ENCODE measurements around the gene SKP2.

DNA sequence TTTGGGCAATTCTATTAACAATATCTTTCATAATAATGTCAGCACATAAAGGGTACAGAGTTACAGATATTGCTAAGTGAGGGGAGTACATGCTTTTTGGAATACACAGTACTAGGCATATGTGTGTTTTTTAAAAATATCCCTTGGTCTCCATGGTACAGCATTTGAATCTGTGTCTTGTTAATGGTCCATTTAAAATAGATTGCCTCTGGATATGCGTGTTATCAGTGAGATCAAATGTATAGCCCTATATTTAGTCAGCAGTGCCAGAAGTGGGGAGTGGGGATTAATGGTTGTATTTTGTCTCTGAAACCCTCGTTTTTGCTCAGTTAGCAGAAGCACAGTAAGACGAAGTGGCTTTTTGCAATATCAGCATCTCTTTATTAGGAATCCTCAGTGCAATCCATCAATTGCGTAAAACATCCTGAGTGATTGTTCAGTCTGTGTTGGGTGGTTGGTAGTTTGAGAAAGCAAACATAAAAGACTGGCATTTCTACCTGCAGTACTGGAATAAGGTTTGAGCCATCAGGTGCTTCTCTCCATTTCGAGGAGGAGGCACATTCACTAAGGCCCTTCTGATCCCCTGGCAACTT, 19.0 kb downstream of the SKP2 start:
- TF ChIP-seq, protein P1, sequence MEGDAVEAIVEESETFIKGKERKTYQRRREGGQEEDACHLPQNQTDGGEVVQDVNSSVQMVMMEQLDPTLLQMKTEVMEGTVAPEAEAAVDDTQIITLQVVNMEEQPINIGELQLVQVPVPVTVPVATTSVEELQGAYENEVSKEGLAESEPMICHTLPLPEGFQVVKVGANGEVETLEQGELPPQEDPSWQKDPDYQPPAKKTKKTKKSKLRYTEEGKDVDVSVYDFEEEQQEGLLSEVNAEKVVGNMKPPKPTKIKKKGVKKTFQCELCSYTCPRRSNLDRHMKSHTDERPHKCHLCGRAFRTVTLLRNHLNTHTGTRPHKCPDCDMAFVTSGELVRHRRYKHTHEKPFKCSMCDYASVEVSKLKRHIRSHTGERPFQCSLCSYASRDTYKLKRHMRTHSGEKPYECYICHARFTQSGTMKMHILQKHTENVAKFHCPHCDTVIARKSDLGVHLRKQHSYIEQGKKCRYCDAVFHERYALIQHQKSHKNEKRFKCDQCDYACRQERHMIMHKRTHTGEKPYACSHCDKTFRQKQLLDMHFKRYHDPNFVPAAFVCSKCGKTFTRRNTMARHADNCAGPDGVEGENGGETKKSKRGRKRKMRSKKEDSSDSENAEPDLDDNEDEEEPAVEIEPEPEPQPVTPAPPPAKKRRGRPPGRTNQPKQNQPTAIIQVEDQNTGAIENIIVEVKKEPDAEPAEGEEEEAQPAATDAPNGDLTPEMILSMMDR (IDR thresholded peaks at IDR 0.05), result no peak
- TF ChIP-seq POLR2A (IDR thresholded peaks at IDR 0.05), result no peak
